Astrocyte (in vitro differentiated cells and primary cell): ENCODE measurements around the gene PLXNB3. TPM values are rescaled to one million over a fixed set of nuclear protein-coding genes. Genes with fewer than 3 reads are reported as not detected.

Experiments
- DNase-seq: peaks from one replicate; pipeline ENCODE4 v3.0.0-alpha.2; 2010; ENCODE audit warnings: low read depth
- FAIRE-seq: peaks from 2 replicates; lab custom pipeline; 2011; peaks lifted over from hg19 to GRCh38; lab: Jason Lieb, UNC
- H2AFZ ChIP-seq: 2 replicates; pipeline ENCODE4 v1.6.0; 2012; ENCODE audit warnings: low read depth, low read length, inconsistent platforms
- H3K27ac ChIP-seq: 2 replicates; pipeline ENCODE4 v1.5.1; 2011; ENCODE audit warnings: low read depth, low read length, inconsistent platforms
- H3K27me3 ChIP-seq: 2 replicates; pipeline ENCODE4 v1.6.0; 2011; ENCODE audit warnings: low read length, inconsistent platforms; ENCODE audit not compliant: insufficient read depth
- H3K36me3 ChIP-seq: 2 replicates; pipeline ENCODE4 v1.5.1; 2011; ENCODE audit warnings: low read length, inconsistent platforms; ENCODE audit not compliant: insufficient read depth
- H3K4me1 ChIP-seq: 2 replicates; pipeline ENCODE4 v1.5.1; 2011; ENCODE audit warnings: low read length, inconsistent platforms; ENCODE audit not compliant: insufficient read depth
- H3K4me2 ChIP-seq: 2 replicates; pipeline ENCODE4 v1.6.0; 2012; ENCODE audit warnings: low read length, inconsistent platforms
- H3K4me3 ChIP-seq: 2 replicates; pipeline ENCODE4 v1.5.1; 2011; ENCODE audit warnings: low read depth, mild to moderate bottlenecking, low read length, inconsistent platforms; ENCODE audit not compliant: insufficient read depth
- H3K79me2 ChIP-seq: 2 replicates; pipeline ENCODE4 v1.6.0; 2012; ENCODE audit warnings: mild to moderate bottlenecking, low read length, inconsistent platforms; ENCODE audit not compliant: insufficient read depth
- H3K9ac ChIP-seq: 2 replicates; pipeline ENCODE4 v1.6.0; 2012; ENCODE audit warnings: mild to moderate bottlenecking, low read length, inconsistent platforms
- H3K9me3 ChIP-seq: 2 replicates; pipeline ENCODE4 v1.5.1; 2012; ENCODE audit warnings: low read depth, mild to moderate bottlenecking, low read length, inconsistent platforms; ENCODE audit not compliant: insufficient read depth
- H4K20me1 ChIP-seq: 2 replicates; pipeline ENCODE4 v1.6.0; 2012; ENCODE audit warnings: low read length, inconsistent platforms; ENCODE audit not compliant: insufficient read depth
- H3K27ac Mint-ChIP-seq: one replicate; pipeline ENCODE4 v1.8.0; 2021; ENCODE audit warnings: mild to moderate bottlenecking, mixed read lengths; ENCODE audit not compliant: unreplicated experiment
- H3K27me3 Mint-ChIP-seq: one replicate; pipeline ENCODE4 v1.8.0; 2021; ENCODE audit warnings: low read depth, mixed read lengths; ENCODE audit not compliant: unreplicated experiment
- H3K36me3 Mint-ChIP-seq: one replicate; pipeline ENCODE4 v1.8.0; 2021; ENCODE audit warnings: low read depth, mixed read lengths; ENCODE audit not compliant: unreplicated experiment
- H3K4me1 Mint-ChIP-seq: one replicate; pipeline ENCODE4 v1.8.0; 2021; ENCODE audit warnings: low read depth, mixed read lengths; ENCODE audit not compliant: unreplicated experiment
- H3K4me3 Mint-ChIP-seq: one replicate; pipeline ENCODE4 v1.8.0; 2021; ENCODE audit warnings: mild to moderate bottlenecking, moderate library complexity, mixed read lengths; ENCODE audit not compliant: unreplicated experiment
- H3K9me3 Mint-ChIP-seq: one replicate; pipeline ENCODE4 v1.8.0; 2021; ENCODE audit warnings: mild to moderate bottlenecking, mixed read lengths; ENCODE audit not compliant: unreplicated experiment
- CTCF ChIP-seq: IDR thresholded peaks from 2 replicates; pipeline ENCODE4 v1.5.1; 2011; ENCODE audit warnings: low read depth, mild to moderate bottlenecking, inconsistent platforms, low read length, moderate library complexity; ENCODE audit not compliant: insufficient read depth
- EZH2 ChIP-seq: IDR thresholded peaks from 2 replicates; pipeline ENCODE4 v1.6.1; 2012; ENCODE audit warnings: mild to moderate bottlenecking, low read length, inconsistent platforms; ENCODE audit not compliant: insufficient read depth
- total RNA-seq: library from RNA; stranded (reverse); gene quantifications from 2 replicates; pipeline ENCODE4 v1.2.1, GENCODE V29; 2021

The PLXNB3 gene
- total RNA-seq, 1 donor from 2014 or later, result 5.3 TPM

GRCh38 chrX:153766871-153767673 is 3.0 kb downstream of the PLXNB3 start:
- DNase-seq (no peak), FAIRE-seq (no peak)
- peak overlapping the region; percentile 8 for H3K9ac ChIP-seq
- no peak overlapping the region for H2AFZ ChIP-seq
- Mint-ChIP-seq H3K4me3 (no peak overlapping the region), H3K27ac (no peak overlapping the region), H3K27me3 (peaks cover 2% of the 10 kb centered on the region), H3K4me1 (no peaks in the 10 kb centered on the region), H3K36me3 (no peaks in the 10 kb centered on the region), H3K9me3 (no peaks in the 10 kb centered on the region)
- H3K27me3 ChIP-seq, result no peaks in the 10 kb centered on the region
- no peaks in the 10 kb centered on the region for H3K36me3 ChIP-seq
- H4K20me1 ChIP-seq, result peaks cover 5% of the 10 kb centered on the region
- peak overlapping the region; percentile 87 for H3K4me2 ChIP-seq
- no peaks in the 10 kb centered on the region for H3K79me2 ChIP-seq
- H3K27ac ChIP-seq, result no peak overlapping the region
- no peaks in the 10 kb centered on the region for H3K9me3 ChIP-seq
- TF ChIP-seq EZH2 (no peak), CTCF (no peak)
- peaks cover 25% of the 10 kb centered on the region for H3K4me1 ChIP-seq
- H3K4me3 ChIP-seq, result no peak overlapping the region

GRCh38 chrX:153767674-153768055 is 3.6 kb downstream of the PLXNB3 start:
- Mint-ChIP-seq H3K36me3 (no peaks in the 10 kb centered on the region), H3K27me3 (peaks cover 2% of the 10 kb centered on the region), H3K4me3 (no peak overlapping the region), H3K9me3 (no peaks in the 10 kb centered on the region), H3K27ac (no peak overlapping the region), H3K4me1 (no peaks in the 10 kb centered on the region)
- Histone ChIP-seq H3K4me2 (no peak overlapping the region), H4K20me1 (peaks cover 5% of the 10 kb centered on the region), H3K27ac (no peak overlapping the region), H3K9me3 (no peaks in the 10 kb centered on the region), H3K27me3 (no peaks in the 10 kb centered on the region), H2AFZ (no peak overlapping the region), H3K79me2 (no peaks in the 10 kb centered on the region), H3K4me1 (peaks cover 25% of the 10 kb centered on the region), H3K4me3 (no peak overlapping the region), H3K36me3 (no peaks in the 10 kb centered on the region), H3K9ac (no peak overlapping the region)
- FAIRE-seq (no peak), DNase-seq (no peak)
- TF ChIP-seq EZH2 (no peak), CTCF (no peak)
